SW480 (cell line): ENCODE data around the gene ZNF281.
"Not testable (repeated sequence)": the region's sequence is repeated elsewhere in the genome, so short reads cannot be mapped to it uniquely, and the experiment has no call there.

Experiments used
- DNase-seq: peaks from one replicate; pipeline ENCODE4 v3.0.0-alpha.2; 2016; ENCODE audit warnings: low spot score

Gene ZNF281

DNA sequence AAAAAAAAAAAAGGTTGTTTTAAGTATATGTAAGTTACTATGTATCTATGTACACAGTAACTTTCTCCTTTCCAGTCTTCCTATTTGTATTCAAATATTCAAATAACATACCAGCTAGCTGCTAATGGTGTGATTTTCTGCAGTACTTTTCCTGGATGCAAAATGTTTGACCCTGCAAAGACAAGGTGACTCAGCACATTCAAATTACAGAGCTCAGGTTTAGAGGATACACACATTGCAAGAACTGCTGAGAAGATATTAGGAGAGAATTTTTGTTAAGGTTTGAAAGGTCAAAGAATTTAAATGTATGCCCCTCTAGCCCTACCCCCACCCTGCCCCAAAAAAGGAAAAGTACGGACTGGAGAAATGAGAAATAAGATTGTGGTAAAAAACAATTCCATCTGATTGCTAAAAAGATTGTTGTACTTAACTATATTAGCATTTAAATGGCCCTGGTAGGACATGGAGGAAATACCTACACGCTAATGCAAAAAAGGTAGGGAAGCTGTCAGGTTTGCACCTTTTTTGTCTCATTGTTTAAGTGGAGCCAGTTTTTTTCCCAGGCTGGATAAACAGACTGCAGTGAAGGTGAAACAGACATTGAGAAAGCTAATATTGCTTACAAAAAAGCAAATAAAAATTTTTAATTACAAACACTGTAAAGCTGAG is 45.6 kb downstream of the ZNF281 start:
- no peak for DNase-seq

DNA sequence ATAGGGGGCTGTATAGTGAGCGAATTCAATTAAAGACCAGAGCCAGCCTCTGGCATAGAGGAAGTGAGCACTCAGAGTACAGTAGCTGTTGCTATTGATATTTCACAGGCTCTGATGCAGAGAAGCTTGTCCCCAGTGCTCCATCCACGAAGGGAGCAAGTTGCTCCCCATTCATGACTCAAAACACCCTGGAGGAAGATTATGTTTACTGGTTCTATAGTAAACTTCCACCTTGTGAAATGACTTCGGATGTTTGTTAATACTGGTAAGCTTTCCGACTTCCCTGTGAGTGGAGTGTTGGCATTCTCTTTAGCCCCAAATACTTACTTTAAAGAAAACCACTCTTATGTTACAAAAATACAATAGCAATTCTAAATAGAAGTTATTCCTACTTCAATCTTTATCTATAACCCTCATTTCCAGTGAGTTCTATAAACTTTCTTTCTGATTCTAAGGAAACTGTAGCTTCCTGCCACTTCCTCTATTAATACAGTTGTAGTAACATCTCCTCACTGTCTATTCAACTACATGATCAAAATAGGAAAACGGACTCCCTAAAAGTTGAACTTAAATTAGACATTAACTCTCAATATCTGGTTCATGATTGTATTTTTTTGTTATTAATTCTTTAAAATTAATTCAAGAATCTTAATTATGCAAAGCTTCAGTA is 46.4 kb downstream of the ZNF281 start:
- DNase-seq = no peak

DNA sequence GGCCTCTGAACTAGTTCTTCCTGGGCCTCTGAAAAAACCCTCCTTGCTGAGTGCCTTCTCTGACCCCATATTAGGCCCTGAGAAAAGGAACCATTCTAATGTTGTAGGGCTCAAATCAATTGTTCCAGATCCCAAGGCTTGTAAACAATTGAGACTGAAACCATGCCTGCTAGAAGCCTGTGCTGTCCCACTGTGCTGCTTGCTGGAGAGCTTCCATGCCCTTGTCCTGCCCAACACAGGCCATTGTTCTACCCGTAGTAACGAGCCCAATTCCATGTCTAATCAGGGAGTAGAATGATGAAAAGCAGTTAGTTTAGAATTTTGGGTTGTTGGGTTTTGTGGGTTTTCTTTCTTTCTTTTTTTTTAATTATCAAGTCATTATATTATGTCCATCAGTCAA is 47.4 kb downstream of the ZNF281 start:
- DNase-seq = no peak

DNA sequence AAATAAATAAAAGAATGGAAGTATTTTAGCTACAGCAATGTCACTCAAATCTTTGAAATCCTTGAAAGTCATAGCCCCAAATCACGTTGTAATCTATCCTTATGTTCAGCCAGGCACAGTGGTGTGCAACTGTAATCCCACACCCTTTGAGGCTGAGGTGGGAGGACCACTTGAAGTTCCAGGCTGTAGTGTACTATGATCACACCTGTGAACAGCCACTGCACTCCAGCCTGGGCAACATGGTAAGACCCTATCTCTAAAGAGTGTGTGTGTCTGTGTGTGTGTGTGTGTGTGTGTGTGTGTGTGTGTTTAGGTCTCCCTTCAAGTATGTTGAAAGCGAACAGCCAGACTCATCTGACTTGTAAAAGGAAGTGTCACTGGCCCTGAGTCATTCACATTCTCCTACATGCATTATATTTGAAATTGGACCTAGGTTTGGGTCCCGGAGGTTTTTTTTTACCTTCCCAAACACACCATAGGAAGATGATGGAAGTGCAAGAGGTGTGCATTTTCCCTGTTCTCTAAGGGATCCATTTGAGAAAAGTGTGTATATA is 50.1 kb downstream of the ZNF281 start:
- no peak for DNase-seq

DNA sequence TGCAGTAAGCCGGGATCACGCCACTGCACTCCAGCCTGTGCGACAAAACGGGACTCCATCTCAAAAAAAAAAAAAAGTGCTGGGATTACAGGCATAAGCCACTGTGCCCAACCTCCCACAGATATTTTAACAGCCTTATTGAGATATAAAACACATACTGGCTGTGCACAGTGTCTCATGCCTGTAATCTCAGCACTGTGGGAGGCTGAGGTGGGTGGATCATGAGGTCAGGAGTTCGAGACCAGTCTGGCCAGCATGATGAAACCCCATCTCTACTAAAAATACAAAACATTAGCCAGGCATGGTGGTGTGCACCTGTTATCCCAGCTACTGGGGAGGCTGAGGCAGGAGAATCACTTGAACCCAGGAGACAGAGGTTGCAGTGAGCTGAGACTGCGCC is 51.9 kb downstream of the ZNF281 start:
- DNase-seq = not testable (repeated sequence)

DNA sequence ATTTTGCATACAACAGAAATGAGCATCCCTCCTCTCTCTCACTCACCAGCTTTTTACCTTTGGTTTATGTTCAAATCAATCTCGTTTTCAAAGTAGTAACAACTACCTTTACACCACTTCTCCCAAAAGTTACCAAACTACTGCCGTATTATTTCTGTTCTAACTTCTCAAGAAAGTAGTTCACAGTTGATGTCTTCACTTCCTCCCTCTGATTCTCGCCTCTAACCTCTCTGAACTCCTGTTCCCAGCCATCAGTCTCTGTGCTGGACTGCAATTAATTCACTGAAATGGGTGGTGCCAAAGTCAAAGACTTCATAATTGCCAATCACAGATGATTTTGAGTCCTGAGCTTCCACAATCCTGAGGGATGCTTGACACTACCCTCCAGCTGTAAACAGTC is 54.0 kb downstream of the ZNF281 start:
- no peak for DNase-seq
